ENCODE results near the gene ROR1.

ROR1 gene

DNA sequence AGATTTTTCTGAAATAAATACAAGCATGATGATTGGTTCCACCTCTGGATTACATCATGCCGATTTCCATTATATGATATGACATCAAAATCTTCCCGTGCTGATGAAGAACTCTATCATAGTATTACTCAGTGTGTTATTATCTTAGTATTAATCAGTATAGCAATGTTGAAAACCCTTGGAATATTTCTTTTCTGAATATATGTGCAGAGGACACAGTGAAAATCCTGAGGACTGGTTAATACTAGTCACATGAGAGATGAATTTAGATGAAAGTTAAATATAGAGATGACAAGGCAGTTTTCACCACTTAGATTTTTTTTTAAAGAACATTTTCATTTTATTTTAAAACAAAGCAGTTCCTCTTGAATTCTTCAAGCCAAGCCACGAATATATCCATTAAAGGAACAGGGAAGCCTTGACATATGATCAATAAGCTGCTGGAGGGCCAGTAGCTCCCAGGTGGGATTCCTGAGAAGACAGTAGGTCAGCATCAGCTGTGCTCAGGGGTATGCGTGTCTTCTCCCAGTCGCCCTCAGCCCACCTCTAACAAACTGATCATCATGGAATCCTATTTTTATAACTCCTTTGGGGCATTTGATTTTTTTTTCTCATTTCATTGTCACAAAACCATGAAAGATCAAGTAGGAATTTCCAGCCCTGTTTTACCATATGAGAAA lies 373.4 kb downstream of the ROR1 start:
- no peak for DNase-seq (ENCODE audit: low spot score)

GRCh38 chr1:64147759-64148158 lies 373.9 kb downstream of the ROR1 start:
- no peak for DNase-seq (ENCODE audit: low spot score)

DNA sequence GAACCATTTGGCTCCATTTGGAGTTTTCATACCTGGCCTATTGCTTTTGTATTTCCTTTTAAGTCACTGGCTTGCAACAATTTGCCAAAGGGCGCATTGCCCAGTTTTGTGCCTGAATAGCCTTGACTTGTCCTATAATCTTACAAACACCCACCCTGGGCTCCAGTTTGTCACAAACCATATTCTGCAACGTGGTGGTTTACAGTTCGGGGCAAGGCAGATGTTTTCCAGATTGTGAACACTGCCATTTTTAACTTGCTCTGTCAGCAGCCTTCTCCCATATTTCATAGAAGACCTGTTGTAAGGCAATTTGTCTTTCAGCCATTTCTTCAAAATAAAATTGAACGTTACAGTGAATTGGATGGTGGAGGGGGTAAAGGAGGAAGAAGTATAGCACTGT lies 376.4 kb downstream of the ROR1 start:
- no peak for DNase-seq (ENCODE audit: low spot score)

DNA sequence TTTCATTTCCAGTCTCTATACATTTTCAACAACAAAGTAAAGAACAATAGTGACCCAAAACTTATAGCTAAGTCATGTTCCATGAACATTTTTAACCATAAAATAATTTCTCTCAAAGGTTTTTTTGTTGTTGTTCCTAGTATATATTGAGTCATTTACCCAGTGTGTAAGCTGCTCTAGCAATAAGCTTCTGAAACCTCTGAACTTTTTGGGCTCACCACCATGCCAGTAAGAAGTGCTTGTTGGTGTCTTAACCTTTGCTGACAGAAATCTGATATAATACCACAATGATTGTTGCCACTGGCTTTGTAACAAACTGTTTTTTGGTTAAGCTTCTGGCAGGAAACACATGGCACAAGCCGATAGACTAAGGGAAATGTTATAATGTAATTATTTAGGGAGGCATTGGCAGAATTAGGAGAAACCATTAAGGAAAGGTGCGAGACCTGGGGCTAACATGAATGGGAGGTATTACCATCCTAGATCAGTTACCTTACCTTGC lies 377.0 kb downstream of the ROR1 start:
- DNase-seq (ENCODE audit: low spot score) = no peak

DNA sequence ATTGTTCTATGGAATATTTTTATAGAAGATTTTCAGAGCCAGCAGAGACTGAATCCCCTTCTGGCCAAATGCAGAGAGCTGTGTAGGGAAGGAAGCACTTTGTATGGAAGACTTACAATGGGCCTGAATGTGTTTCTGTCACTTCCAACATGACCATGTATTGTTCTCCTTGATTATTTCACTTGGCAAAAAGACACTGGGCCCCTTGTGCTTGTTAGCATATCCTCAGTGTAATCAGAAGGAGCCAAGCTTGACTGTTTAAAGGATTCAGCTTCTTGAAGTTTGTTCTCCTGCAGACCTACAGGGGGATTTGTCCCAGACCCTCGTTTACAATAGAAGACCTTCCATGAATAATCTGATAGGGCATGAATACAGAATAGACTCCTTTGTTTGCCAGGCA lies 381.5 kb downstream of the ROR1 start:
- DNase-seq (ENCODE audit: low spot score) = peak; percentile 90

DNA sequence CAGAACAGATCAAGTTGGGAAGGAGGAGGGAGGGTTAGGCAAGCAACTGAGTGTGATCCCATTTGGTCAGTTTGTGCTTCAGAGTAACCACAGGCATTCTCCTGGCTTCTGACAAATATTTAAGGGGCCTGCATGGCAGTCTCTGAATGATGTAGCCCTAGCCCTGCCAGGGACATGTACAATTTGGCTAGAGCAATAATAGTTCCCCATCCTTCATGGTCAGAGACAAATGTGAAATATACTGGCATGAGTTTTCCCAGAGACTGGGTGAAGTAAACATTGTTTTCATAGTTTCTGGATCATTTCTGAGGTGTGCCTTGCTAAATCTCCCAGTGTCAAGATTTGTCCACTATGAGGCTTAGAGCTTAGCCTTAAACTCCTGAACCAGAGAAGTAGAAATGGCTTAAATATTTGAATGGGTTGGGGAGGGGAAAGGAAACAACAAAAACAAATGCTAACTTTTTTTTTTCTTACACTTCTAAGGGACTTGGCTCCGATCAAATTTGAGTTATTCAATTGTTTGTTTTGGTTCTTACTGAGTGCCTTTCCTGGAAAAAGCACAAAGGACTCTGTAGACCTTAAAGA lies 387.6 kb downstream of the ROR1 start:
- DNase-seq (ENCODE audit: low spot score) = no peak

DNA sequence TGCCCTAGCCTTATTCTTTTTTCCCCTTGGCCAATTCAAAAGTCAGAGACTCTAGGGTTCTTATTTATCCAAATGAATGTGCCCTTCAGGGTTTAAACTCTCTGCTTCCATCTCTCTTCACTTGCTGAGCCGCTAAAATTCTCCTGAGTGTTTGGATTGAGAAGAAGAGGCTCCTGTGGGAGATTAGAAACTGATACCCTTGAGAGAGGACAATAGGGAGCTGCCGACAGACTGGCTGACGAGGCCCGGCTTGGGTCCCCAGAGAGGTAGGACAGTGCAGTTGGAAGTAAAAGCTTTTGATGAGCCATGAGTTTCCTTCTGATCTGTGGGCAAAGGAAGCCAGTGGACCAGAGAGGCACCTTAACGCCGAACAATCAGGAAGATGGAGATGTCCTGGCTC lies 388.3 kb downstream of the ROR1 start:
- DNase-seq (ENCODE audit: low spot score) = no peak

GRCh38 chr1:64162804-64163203 lies 389.0 kb downstream of the ROR1 start:
- DNase-seq (ENCODE audit: low spot score) = no peak

GRCh38 chr1:64163431-64163830 lies 389.6 kb downstream of the ROR1 start:
- DNase-seq (ENCODE audit: low spot score) = no peak

- peak; percentile 59 for DNase-seq (ENCODE audit: low spot score)
Measured at GRCh38 chr1:64163970-64164369, 390.2 kb downstream of the ROR1 start.

DNA sequence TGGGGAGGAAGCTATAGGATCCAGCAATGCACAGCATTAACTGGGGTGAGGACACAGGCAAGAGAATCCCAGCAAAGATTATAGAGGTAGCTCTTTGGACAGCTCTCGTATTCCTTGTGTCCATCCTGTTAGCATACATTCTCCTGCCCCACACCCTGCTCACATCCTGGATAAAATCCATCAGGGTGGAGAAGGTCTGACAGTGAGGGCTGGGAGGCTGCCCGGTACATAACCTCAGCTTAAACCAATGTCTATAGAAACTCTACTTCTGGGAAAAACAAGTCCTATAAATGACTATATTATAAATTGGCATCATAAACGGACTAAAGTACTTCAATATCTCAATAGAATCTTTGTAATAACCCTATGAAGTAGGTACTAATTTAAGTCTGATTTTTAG lies 392.8 kb downstream of the ROR1 start:
- DNase-seq (ENCODE audit: low spot score) = no peak

DNA sequence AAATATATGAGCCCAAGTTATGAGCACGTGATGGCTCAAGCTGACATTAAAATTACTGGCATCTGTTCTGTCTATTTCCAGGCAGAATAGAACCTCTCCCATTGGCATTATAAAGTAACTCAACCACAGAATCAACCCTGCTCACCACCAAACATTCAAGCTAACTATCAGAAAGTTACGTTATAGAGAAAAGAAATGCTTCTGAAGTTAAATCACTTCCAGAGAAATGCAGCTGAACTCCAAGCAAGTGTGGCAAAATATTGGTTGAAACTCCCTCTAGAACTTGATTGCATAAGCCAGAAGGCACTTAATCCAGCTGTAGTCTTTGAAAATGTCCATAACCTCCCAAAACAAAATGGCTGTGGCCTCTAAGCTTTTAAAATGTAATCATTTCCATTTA lies 393.4 kb downstream of the ROR1 start:
- no peak for DNase-seq (ENCODE audit: low spot score)

DNA sequence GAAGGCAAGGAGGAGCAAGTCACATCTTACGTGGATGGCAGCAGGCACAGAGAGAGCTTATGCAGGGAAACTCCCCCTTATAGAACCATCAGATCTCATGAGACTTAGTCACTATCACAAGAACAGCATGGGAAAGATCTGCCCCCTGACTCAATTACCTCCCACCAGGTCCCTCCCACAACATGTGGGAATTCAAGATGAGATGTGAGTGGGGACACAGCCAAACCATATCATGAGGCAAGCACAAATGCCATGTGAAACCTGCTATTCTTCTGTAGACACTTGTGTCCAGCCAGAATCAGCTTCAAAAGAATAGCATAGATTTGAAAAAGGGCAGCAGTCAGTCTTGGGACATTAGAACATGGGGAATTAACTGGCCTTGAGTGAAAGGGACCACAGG lies 397.4 kb downstream of the ROR1 start:
- DNase-seq (ENCODE audit: low spot score) = no peak

DNA sequence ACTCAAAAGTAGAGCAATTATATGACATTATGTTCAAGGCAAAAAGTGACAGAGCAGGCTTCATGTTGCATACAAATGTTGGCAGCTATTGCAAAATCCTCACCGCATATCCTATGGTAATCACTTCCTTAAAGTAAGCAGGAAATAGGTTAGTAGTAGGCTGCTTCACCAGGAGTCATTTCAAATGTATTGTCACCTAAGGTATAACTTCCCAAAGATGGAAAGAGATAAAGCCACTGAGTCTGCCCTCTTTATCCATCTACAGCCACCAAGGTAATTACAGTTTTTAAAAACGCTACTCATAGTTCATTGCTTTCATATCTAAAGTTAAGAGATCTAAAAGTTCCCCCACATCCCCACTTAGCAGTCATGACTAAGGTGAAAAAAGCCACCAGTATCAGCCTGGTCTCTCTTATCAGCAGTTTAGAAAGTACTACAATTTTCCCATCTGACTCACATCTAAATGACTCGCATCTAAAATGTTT lies 398.0 kb downstream of the ROR1 start:
- DNase-seq (ENCODE audit: low spot score) = no peak

GRCh38 chr1:64172458-64172983 lies 398.7 kb downstream of the ROR1 start:
- no peak for DNase-seq (ENCODE audit: low spot score)

DNA sequence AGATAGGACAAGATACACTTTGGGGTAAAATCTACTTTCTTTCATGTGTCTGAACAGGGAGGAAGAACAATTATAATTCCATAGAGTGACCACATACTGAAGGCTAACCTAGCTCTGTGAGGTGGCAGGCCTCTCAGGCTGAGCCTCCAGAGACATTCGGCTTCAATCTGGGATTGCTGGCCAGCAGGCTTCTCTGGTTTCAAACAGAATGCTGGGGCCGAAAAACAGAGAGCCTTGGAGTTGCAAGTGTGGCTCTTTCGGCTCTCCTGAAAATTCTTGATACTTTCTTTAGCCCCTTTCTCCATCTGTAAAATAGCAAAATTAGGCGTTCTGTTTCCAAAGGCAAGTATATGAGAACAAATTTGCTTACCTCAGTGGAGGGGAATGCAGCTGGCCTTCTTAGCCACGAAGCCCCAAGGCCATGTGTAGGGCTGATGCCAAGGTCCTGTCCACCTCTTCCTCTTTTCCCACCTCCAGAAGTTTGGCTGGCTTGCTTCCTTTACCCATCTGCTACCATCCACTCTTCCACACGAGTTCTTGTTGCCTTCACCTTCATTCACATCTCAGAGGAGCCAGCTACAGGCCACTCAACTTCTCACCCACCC lies 399.6 kb downstream of the ROR1 start:
- no peak for DNase-seq (ENCODE audit: low spot score)

DNA sequence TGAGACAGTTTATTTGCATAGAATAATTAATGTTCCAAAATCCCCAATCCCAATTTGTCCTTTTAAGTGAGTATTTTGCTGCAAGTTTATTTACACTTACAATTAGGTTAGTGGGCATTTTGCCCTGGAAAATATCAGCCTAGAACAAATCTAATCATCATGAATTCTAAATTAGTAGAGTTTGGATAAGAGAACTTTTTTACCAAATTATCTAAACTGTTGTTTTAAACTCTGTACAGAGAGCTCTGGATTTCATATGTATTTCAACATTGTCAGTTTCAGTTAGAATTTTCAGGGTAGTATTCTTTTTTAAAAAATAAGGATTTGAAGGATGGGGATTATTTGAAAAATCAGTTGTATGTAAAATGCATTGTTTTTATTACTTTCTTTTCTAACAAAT lies 401.8 kb downstream of the ROR1 start:
- DNase-seq (ENCODE audit: low spot score) = no peak

GRCh38 chr1:64176659-64177058 lies 402.8 kb downstream of the ROR1 start:
- no peak for DNase-seq (ENCODE audit: low spot score)

DNA sequence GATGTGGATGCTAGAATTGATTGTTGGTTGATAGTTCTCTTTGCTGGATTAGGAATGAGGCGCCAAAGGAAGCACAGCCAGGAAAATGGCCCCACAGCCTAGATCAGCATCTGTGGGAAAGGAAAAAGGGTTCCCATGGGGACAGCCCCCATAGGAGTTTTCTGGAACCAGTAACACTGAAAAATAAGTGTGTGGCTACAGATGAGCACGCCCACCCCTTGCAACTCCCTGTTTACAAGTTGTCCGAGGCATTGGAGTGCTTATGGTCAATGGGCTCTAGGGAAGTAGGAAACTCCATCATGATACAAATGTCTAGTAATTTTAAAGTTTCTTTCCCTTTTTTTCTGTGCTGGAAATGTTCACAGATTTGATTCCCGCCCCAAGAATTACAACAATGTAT lies 405.8 kb downstream of the ROR1 start:
- no peak for DNase-seq (ENCODE audit: low spot score)

- no peak for DNase-seq (ENCODE audit: low spot score)
Measured at GRCh38 chr1:64182207-64182606, 408.4 kb downstream of the ROR1 start.

GRCh38 chr1:64183395-64184002 lies 409.7 kb downstream of the ROR1 start:
- DNase-seq (ENCODE audit: low spot score) = no peak

DNA sequence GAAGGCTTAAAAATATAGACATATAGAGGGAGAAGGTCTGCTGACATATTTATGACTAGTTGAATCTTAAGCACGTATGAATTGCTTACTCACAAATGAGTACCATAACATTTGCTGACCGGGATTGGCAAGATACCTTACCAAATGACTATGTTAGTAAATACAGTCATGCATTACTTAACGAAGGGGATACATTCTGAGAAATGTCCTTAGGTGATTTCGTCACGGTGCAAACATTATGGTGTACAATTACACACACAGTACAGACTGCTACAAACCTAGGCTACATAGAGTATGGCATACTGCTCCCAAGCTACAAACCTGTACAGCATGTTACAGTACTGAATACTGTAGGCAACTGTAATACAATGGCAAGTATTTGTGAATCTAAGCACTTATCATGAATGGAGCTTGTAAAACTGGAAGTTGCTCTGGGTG lies 410.2 kb downstream of the ROR1 start:
- no peak for DNase-seq (ENCODE audit: low spot score)
